Natural killer cell (primary cell): ENCODE results near the gene AP4S1. TPM values are rescaled to one million over a fixed set of nuclear protein-coding genes. Genes with fewer than 3 reads are reported as not detected.
A peak's percentile ranks its signal among the peaks of the same experiment; 100 is the strongest.

Experiments used
- ATAC-seq, 3 donors: fragments of 150-1000 bp in 2 of 3; fragments of 200-7000 bp in 1 of 3; cut with Tn5 transposase; 1 replicate in 1 of 3; 2 replicates in 2 of 3; pipeline ENCODE4 v1.10.0; 2021; ENCODE audit warnings: mild to moderate bottlenecking in 2 of 3, moderate library complexity in 2 of 3
- DNase-seq, 2 donors: peaks; one replicate each; pipeline versions ENCODE4 v3.0.0 to v3.0.0-alpha.2; 2013 to 2021; ENCODE audit warnings: mixed read lengths in 1 of 2
- H3K27ac ChIP-seq: one replicate; pipeline ENCODE4 v1.5.1; 2013; ENCODE audit warnings: mild to moderate bottlenecking, low read length
- H3K27me3 ChIP-seq: one replicate; pipeline ENCODE4 v1.6.1; 2013; ENCODE audit warnings: low read length; ENCODE audit not compliant: control insufficient read depth, insufficient read depth
- H3K36me3 ChIP-seq: one replicate; pipeline ENCODE4 v1.6.1; 2013; ENCODE audit warnings: low read length; ENCODE audit not compliant: control insufficient read depth, insufficient read depth
- H3K4me1 ChIP-seq: one replicate; pipeline ENCODE4 v1.6.1; 2013; ENCODE audit warnings: low read length; ENCODE audit not compliant: control insufficient read depth, insufficient read depth
- H3K4me3 ChIP-seq: one replicate; pipeline ENCODE4 v1.5.1; 2013; ENCODE audit warnings: low read length
- H3K9me3 ChIP-seq: one replicate; pipeline ENCODE4 v1.6.1; 2013; ENCODE audit warnings: low read length; ENCODE audit not compliant: control insufficient read depth, insufficient read depth
- H3K27ac Mint-ChIP-seq, 2 donors: one replicate each; pipeline ENCODE4 v1.8.0; 2022; ENCODE audit warnings: mild to moderate bottlenecking in 2 of 2, mixed read lengths in 2 of 2, moderate library complexity in 1 of 2
- H3K27me3 Mint-ChIP-seq, 2 donors: one replicate each; pipeline ENCODE4 v1.8.0; 2022; ENCODE audit warnings: low read depth in 2 of 2, mixed read lengths in 2 of 2
- H3K36me3 Mint-ChIP-seq: one replicate; pipeline ENCODE4 v1.8.0; 2022; ENCODE audit warnings: mixed read lengths
- H3K4me1 Mint-ChIP-seq, 2 donors: one replicate each; pipeline ENCODE4 v1.8.0; 2022; ENCODE audit warnings: mixed read lengths in 2 of 2
- H3K4me3 Mint-ChIP-seq: one replicate; pipeline ENCODE4 v1.8.0; 2022; ENCODE audit warnings: mild to moderate bottlenecking, moderate library complexity, mixed read lengths
- H3K9me3 Mint-ChIP-seq, 2 donors: one replicate each; pipeline ENCODE4 v1.8.0; 2022; ENCODE audit warnings: mixed read lengths in 2 of 2
- WGBS: methylation state at CpG from one replicate; pipeline ENCODE4 v1.1.7; 2013; ENCODE audit warnings: missing lambda C conversion rate; ENCODE audit not compliant: insufficient coverage; 5-methylcytosine and 5-hydroxymethylcytosine counted together
- intact Hi-C: fragments of 100-400 bp; cut with micrococcal nuclease; formaldehyde crosslinking; loops from one replicate; pipeline ENCODE4 v1.14.2; 2022
- total RNA-seq, 4 donors: library from RNA; stranded (reverse); fragments of 120-200 nt in 1 of 4; gene quantifications; one replicate each; pipeline versions ENCODE4 v1.2.3 to v1.2.4, GENCODE V29; 2013 to 2022
- TF ChIP-seq, protein P1 (sequence below): fragments of 200-600 bp; IDR thresholded peaks from one replicate; pipeline ENCODE4 v1.8.0; 2022; ENCODE audit warnings: antibody characterized with exemption

The AP4S1 gene
- total RNA-seq, 3 donors from 2014 or later (not counting 1 experiment from before 2014, with no cell fraction given), result 10.6 to 12.7 (median 12.4) TPM

DNA sequence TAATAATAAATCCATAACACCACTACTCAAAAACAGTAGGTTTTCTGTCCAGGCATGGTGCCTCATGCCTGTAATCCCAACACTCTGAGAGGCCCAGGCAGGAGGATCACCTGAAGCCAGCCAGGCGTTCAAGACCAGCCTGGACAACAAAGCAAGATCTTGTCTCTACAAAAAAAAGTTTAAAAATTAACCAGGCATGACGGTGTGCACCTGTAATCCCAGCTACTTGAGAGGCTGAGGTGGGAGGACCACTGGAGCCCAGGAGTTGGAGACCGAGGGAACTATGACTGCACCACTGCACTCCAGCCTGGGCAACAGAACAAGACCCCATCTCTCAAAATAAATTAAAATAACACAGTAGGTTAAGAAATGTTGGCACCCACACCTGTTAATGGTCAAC lies 44.5 kb upstream of the AP4S1 start:
- H3K27me3 ChIP-seq, result no peaks in the 10 kb centered on the region
- H3K9me3 ChIP-seq, result no peaks in the 10 kb centered on the region
- H3K4me3 ChIP-seq, result no peak overlapping the region
- TF ChIP-seq, protein P1, sequence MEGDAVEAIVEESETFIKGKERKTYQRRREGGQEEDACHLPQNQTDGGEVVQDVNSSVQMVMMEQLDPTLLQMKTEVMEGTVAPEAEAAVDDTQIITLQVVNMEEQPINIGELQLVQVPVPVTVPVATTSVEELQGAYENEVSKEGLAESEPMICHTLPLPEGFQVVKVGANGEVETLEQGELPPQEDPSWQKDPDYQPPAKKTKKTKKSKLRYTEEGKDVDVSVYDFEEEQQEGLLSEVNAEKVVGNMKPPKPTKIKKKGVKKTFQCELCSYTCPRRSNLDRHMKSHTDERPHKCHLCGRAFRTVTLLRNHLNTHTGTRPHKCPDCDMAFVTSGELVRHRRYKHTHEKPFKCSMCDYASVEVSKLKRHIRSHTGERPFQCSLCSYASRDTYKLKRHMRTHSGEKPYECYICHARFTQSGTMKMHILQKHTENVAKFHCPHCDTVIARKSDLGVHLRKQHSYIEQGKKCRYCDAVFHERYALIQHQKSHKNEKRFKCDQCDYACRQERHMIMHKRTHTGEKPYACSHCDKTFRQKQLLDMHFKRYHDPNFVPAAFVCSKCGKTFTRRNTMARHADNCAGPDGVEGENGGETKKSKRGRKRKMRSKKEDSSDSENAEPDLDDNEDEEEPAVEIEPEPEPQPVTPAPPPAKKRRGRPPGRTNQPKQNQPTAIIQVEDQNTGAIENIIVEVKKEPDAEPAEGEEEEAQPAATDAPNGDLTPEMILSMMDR, result no peak
- H3K27ac ChIP-seq, result no peak overlapping the region
- Mint-ChIP-seq H3K36me3 (no peaks in the 10 kb centered on the region), H3K4me3 (no peak overlapping the region), H3K27me3 (no peaks in the 10 kb centered on the region), H3K4me1 (peaks cover 7 to 19% of the 10 kb centered on the region in 2 donors), H3K9me3 (no peaks in the 10 kb centered on the region), H3K27ac (peak overlapping the region in 1 of 2 donors; percentile 35)
- DNase-seq (no peak), ATAC-seq (no peak)
- H3K4me1 ChIP-seq, result no peaks in the 10 kb centered on the region
- H3K36me3 ChIP-seq, result no peaks in the 10 kb centered on the region
- intact Hi-C loops, result loop anchor here (1.0 kb wide), 2 partner anchors 101 to 375 kb away; no protein-coding TSS in a partner anchor
- WGBS, result 90% methylated on average over 3 of the region's 3 CpGs

DNA sequence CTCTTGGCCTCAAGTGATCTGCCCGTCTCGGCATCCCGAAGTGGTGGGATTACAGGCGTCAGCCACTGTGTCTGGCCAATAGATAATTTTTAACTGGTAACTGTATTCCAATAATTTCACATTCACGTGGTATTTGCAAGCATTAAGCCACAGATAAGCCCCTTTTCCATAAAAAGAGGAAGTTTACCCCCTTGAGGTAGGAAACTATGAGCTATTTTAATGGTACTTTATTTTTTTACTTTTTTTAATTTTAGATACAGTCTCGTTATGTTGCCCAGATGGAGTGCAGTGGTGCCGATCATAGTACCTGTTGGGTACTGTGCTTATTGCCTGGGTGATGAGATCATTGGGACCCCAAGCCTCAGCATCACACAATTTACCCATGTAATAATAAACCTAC lies 42.9 kb upstream of the AP4S1 start:
- no peak overlapping the region for H3K27ac Mint-ChIP-seq
- WGBS, result 70% methylated on average over 4 of the region's 7 CpGs

DNA sequence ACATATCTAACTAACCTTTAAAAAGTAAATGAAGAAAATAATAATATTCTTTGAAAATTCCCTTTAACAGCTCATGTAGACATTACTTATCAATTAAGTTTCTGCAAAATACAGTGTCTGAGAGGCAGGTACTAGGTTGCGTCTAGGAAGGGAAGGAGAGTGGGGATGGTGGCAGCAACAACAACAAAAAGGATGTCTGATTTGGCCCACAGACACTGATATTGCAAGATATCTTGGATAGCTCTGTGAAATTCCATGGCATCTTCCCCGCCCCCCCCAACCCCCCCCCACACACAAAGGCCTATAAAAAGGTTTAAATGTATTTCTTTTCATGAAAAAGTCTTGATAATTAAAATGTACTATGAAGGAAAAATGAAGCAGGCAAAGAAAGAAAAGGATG lies 41.6 kb upstream of the AP4S1 start:
- intact Hi-C loops, result no loop called here
- 100% methylated on average over 1 of the region's 2 CpGs for WGBS
- DNase-seq (no peak), ATAC-seq (no peak)
- H3K27ac Mint-ChIP-seq, result no peak overlapping the region
- H3K4me3 Mint-ChIP-seq, result no peak overlapping the region
- no peaks in the 10 kb centered on the region for H3K9me3 Mint-ChIP-seq
- H3K36me3 Mint-ChIP-seq, result no peaks in the 10 kb centered on the region
- Histone ChIP-seq H3K4me1 (no peaks in the 10 kb centered on the region), H3K9me3 (no peaks in the 10 kb centered on the region), H3K27me3 (no peaks in the 10 kb centered on the region), H3K4me3 (no peak overlapping the region), H3K36me3 (no peaks in the 10 kb centered on the region), H3K27ac (no peak overlapping the region)
- TF ChIP-seq, protein P1, result no peak
- peaks cover 5 to 12% of the 10 kb centered on the region in 2 donors for H3K4me1 Mint-ChIP-seq
- H3K27me3 Mint-ChIP-seq, result no peaks in the 10 kb centered on the region

More for the DNA sequence above, 42.9 kb upstream of the AP4S1 start:
- Histone ChIP-seq H3K27ac (no peak overlapping the region), H3K4me3 (no peak overlapping the region), H3K36me3 (no peaks in the 10 kb centered on the region), H3K4me1 (no peaks in the 10 kb centered on the region), H3K27me3 (no peaks in the 10 kb centered on the region), H3K9me3 (no peaks in the 10 kb centered on the region)
- TF ChIP-seq, protein P1, result no peak
- Mint-ChIP-seq H3K9me3 (no peaks in the 10 kb centered on the region), H3K36me3 (no peaks in the 10 kb centered on the region), H3K27me3 (no peaks in the 10 kb centered on the region), H3K4me3 (no peak overlapping the region), H3K4me1 (peaks cover 0 to 17% of the 10 kb centered on the region in 2 donors)
- no peak for DNase-seq
- intact Hi-C loops, result no loop called here
- ATAC-seq, result no peak

DNA sequence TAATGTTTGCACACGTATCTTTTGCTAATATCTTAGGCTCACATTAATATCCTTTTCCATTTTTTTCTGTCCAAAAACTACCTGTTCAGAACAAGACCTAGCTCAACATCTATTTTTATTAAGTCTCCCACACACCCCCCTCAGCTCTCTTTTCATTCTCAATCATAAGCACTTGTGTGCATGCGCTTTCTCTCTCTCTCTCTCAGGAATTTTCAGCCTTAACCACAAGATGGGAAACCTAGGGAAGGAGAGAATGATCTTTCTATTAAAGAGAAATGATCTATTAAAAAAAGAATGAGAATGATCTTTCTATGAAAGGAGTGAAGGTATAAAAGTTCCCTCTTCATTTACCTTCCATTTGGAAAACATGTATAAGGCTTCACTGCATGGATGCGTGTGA lies 39.7 kb upstream of the AP4S1 start:
- Mint-ChIP-seq H3K4me3 (no peak overlapping the region), H3K27ac (no peak overlapping the region), H3K4me1 (peaks cover 15 to 18% of the 10 kb centered on the region in 2 donors), H3K36me3 (no peaks in the 10 kb centered on the region), H3K27me3 (no peaks in the 10 kb centered on the region), H3K9me3 (no peaks in the 10 kb centered on the region)
- Histone ChIP-seq H3K36me3 (no peaks in the 10 kb centered on the region), H3K9me3 (no peaks in the 10 kb centered on the region), H3K27me3 (no peaks in the 10 kb centered on the region), H3K4me1 (no peaks in the 10 kb centered on the region), H3K4me3 (no peak overlapping the region), H3K27ac (no peak overlapping the region)
- WGBS, result 99% methylated on average over 2 of the region's 3 CpGs
- TF ChIP-seq, protein P1, result no peak
- intact Hi-C loops, result no loop called here
- ATAC-seq (no peak), DNase-seq (no peak)
